Caco-2 (cell line): ENCODE results near the gene HOMER1. TPM values are rescaled to one million over a fixed set of nuclear protein-coding genes. Genes with fewer than 3 reads are reported as not detected.

ENCODE experiments used
- BruUV-seq: library from RNA; stranded (reverse); fragments of 400-500 nt; replicated peaks from 2 replicates; lab custom pipeline; 2021; lab: Mats Ljungman, UMichigan
- CTCF ChIA-PET: fragments of 300-600 bp; sonication (Branson Sonifier 250); formaldehyde crosslinking; loops from one replicate; lab custom pipeline; 2022; ENCODE audit warnings: antibody characterized with exemption; lab: Charles Lee
- POLR2A ChIA-PET: fragments of 300-600 bp; sonication (Branson Sonifier 250); formaldehyde crosslinking; loops from one replicate; lab custom pipeline; 2022; ENCODE audit warnings: antibody characterized with exemption; lab: Charles Lee
- DNase-seq, 2 experiments: peaks; one replicate each; pipeline versions ENCODE4 v3.0.0 to v3.0.0-alpha.2; 2020 to 2022
- H3K27me3 ChIP-seq: replicated peaks from 2 replicates; pipeline ENCODE4 v1.6.0; 2011; ENCODE audit warnings: low read length; ENCODE audit not compliant: control insufficient read depth, insufficient read depth
- H3K36me3 ChIP-seq: 2 replicates; pipeline ENCODE4 v1.5.1; 2011; ENCODE audit warnings: low read length; ENCODE audit not compliant: control insufficient read depth, insufficient read depth
- H3K4me1 ChIP-seq: fragments of 250-450 bp; sonication (Bioruptor Pico); 2 replicates; pipeline ENCODE4 v1.5.1; 2020; ENCODE audit warnings: mild to moderate bottlenecking
- H3K4me3 ChIP-seq: 2 replicates; pipeline ENCODE4 v1.5.1; 2011; ENCODE audit warnings: low read depth, mild to moderate bottlenecking, control low read depth, low read length
- H3K9me3 ChIP-seq: fragments of 250-450 bp; sonication (Bioruptor Pico); 2 replicates; pipeline ENCODE4 v1.5.1; 2020; ENCODE audit warnings: mild to moderate bottlenecking, moderate library complexity
- H3K27ac Mint-ChIP-seq: one replicate; pipeline ENCODE4 v1.8.0; 2022; ENCODE audit warnings: mixed read lengths; ENCODE audit not compliant: unreplicated experiment
- H3K27me3 Mint-ChIP-seq: one replicate; pipeline ENCODE4 v1.8.0; 2022; ENCODE audit warnings: mixed read lengths; ENCODE audit not compliant: insufficient read depth, unreplicated experiment
- H3K36me3 Mint-ChIP-seq: one replicate; pipeline ENCODE4 v1.8.0; 2022; ENCODE audit warnings: mild to moderate bottlenecking, mixed read lengths; ENCODE audit not compliant: insufficient read depth, unreplicated experiment
- H3K4me1 Mint-ChIP-seq: one replicate; pipeline ENCODE4 v1.8.0; 2022; ENCODE audit warnings: low read depth, mixed read lengths; ENCODE audit not compliant: unreplicated experiment
- H3K4me3 Mint-ChIP-seq: one replicate; pipeline ENCODE4 v1.8.0; 2022; ENCODE audit warnings: mild to moderate bottlenecking, moderate library complexity, mixed read lengths; ENCODE audit not compliant: unreplicated experiment
- H3K9me3 Mint-ChIP-seq: one replicate; pipeline ENCODE4 v1.8.0; 2022; ENCODE audit warnings: mixed read lengths; ENCODE audit not compliant: unreplicated experiment
- intact Hi-C: fragments of 100-400 bp; cut with micrococcal nuclease; formaldehyde crosslinking; loops from one replicate; pipeline ENCODE4 v1.10.0; 2022; ENCODE audit not compliant: unreplicated experiment
- total RNA-seq: library from RNA; stranded (reverse); gene quantifications from 2 replicates; pipeline ENCODE4 v1.2.3, GENCODE V29; 2022
- TF ChIP-seq, protein P1 (sequence below), 2 experiments: fragments of 200-600 bp in 1 of 2; IDR thresholded peaks; 1 replicate in 1 of 2; 2 replicates in 1 of 2; pipeline versions ENCODE4 v1.5.1 to v1.8.0; 2011 to 2022; ENCODE audit warnings: antibody characterized with exemption in 1 of 2, control low read depth in 1 of 2, inconsistent platforms in 1 of 2, low read depth in 1 of 2, low read length in 1 of 2, mild to moderate bottlenecking in 1 of 2, moderate library complexity in 1 of 2; ENCODE audit not compliant: insufficient read depth in 1 of 2, severe bottlenecking in 1 of 2, unreplicated experiment in 1 of 2

HOMER1 gene
- total RNA-seq, 1 experiment from 2014 or later, result 22.2 TPM

DNA sequence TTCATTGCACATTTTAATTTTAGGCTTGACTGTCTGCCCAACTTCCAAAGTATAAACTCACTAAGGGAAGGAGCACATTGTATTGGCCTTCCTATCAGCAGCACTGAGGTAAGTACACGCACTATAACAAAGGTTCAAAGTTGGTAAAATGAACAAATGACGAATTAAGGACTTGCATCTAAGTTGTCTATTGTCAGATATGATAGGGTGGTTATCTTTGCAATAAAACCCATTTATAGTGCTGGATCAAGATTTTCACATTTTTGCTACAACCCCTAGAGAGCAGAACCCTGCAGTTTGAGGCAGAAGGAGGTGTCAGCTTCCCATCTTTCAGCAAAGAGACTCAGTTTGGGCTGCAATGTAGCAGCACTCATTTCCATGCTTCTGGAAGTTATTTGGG is 5.1 kb downstream of the HOMER1 start:
- CTCF ChIA-PET, result no interaction called here
- no peak overlapping the region for H3K4me3 Mint-ChIP-seq

DNA sequence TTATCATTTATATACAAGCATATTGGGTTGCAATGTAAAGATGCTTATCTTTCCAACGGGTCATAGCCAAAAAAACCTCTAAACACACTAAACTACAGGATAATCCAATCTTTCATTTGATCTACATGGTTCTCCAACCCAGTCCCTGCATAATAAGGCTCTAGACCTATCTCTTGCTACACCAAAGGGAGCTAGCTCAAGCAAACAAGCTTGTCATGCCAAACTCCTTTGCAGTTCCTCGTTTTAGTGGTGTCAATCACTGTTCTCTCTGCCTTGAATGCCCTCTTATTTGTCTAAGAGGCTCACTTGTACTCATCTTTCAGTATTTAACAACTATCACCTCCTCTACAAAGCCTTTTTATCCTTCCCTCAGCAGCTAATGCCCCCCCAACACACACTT is 5.6 kb downstream of the HOMER1 start:
- Mint-ChIP-seq H3K36me3 (peaks cover 4% of the 10 kb centered on the region), H3K27ac (no peak overlapping the region), H3K4me1 (peaks cover 15% of the 10 kb centered on the region), H3K9me3 (no peaks in the 10 kb centered on the region), H3K4me3 (no peak overlapping the region), H3K27me3 (no peaks in the 10 kb centered on the region)
- Histone ChIP-seq H3K27me3 (no peaks in the 10 kb centered on the region), H3K36me3 (no peaks in the 10 kb centered on the region), H3K4me3 (no peak overlapping the region), H3K4me1 (peaks cover 13% of the 10 kb centered on the region), H3K9me3 (no peaks in the 10 kb centered on the region)
- intact Hi-C loops, result no loop called here
- TF ChIP-seq, protein P1, sequence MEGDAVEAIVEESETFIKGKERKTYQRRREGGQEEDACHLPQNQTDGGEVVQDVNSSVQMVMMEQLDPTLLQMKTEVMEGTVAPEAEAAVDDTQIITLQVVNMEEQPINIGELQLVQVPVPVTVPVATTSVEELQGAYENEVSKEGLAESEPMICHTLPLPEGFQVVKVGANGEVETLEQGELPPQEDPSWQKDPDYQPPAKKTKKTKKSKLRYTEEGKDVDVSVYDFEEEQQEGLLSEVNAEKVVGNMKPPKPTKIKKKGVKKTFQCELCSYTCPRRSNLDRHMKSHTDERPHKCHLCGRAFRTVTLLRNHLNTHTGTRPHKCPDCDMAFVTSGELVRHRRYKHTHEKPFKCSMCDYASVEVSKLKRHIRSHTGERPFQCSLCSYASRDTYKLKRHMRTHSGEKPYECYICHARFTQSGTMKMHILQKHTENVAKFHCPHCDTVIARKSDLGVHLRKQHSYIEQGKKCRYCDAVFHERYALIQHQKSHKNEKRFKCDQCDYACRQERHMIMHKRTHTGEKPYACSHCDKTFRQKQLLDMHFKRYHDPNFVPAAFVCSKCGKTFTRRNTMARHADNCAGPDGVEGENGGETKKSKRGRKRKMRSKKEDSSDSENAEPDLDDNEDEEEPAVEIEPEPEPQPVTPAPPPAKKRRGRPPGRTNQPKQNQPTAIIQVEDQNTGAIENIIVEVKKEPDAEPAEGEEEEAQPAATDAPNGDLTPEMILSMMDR (IDR thresholded peaks at IDR 0.05; ENCODE audit: insufficient read depth in 1 of 2, low read depth in 1 of 2, low read length in 1 of 2, severe bottlenecking in 1 of 2, unreplicated experiment in 1 of 2), result no peak
- BruUV-seq, result no TSS peak
- no peak for DNase-seq
- POLR2A ChIA-PET, result interaction anchor here (0.5 kb wide), 1 partner anchor 101 kb away, joined by 5 read pairs; no protein-coding TSS in a partner anchor
- CTCF ChIA-PET, result no interaction called here

More for the DNA sequence above, 5.1 kb downstream of the HOMER1 start:
- TF ChIP-seq, protein P1 (IDR thresholded peaks at IDR 0.05; ENCODE audit: insufficient read depth in 1 of 2, low read depth in 1 of 2, low read length in 1 of 2, severe bottlenecking in 1 of 2, unreplicated experiment in 1 of 2), result no peak
- intact Hi-C loops, result no loop called here
- no peaks in the 10 kb centered on the region for H3K27me3 Mint-ChIP-seq
- no peaks in the 10 kb centered on the region for H3K9me3 Mint-ChIP-seq
- no peaks in the 10 kb centered on the region for H3K9me3 ChIP-seq
- H3K27me3 ChIP-seq, result no peaks in the 10 kb centered on the region
- DNase-seq, result no peak
- H3K4me3 ChIP-seq, result no peak overlapping the region
- H3K27ac Mint-ChIP-seq, result no peak overlapping the region
- H3K36me3 Mint-ChIP-seq, result peaks cover 8% of the 10 kb centered on the region
- no peaks in the 10 kb centered on the region for H3K36me3 ChIP-seq
- POLR2A ChIA-PET, result interaction anchor here (0.5 kb wide), 1 partner anchor 101 kb away, joined by 5 read pairs; no protein-coding TSS in a partner anchor
- H3K4me1 Mint-ChIP-seq, result peaks cover 15% of the 10 kb centered on the region
- BruUV-seq, result no TSS peak
- peaks cover 13% of the 10 kb centered on the region for H3K4me1 ChIP-seq

DNA sequence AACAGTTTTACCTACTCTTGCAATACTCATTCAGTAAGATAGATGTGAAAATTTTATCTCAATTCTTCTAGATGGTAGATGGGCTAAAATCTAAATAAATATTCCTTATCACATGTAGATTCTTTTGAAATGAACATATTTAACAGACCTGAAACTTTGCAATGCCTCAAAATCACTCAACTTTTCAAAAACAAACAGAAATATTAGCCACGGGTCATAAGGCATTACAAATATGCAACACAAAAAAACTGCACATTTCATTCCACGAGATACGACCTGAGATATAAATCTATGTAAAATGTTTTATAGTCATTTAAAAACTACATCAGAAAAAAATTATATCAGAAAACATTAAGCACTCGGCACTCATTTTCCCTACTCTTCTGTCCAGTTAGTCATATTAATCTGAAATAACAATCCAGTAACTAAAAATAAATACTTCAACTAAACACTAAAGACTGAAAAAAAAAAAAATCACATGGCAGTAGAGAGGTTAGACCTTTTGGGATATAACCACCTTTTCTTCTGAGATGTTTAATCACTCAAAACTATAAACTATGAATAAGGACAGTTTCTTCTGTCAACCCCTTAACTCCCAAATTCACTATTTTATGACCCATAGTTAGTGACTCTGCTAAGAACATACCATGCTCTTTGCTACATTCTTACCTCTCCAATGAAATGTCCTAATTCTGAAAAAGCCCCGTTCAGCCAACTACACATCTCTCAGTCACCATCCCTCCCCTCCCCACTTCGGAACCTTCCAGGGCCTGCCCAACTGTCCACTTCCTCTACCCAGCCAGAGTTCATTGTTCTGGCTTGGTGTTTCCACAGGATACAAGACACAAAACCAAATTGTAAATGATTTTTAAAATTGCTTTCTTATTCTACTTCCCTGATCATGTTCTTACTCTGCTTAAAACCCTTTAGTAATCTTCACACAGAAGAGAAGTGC is 6.4 kb downstream of the HOMER1 start:
- no peaks in the 10 kb centered on the region for H3K36me3 ChIP-seq
- Mint-ChIP-seq H3K9me3 (no peaks in the 10 kb centered on the region), H3K27ac (no peak overlapping the region), H3K4me1 (peaks cover 15% of the 10 kb centered on the region), H3K4me3 (no peak overlapping the region), H3K27me3 (no peaks in the 10 kb centered on the region), H3K36me3 (no peaks in the 10 kb centered on the region)
- H3K9me3 ChIP-seq, result no peaks in the 10 kb centered on the region
- no peaks in the 10 kb centered on the region for H3K27me3 ChIP-seq
- POLR2A ChIA-PET, result no interaction called here
- CTCF ChIA-PET, result no interaction called here
- no peak overlapping the region for H3K4me3 ChIP-seq
- TF ChIP-seq, protein P1 (IDR thresholded peaks at IDR 0.05; ENCODE audit: insufficient read depth in 1 of 2, low read depth in 1 of 2, low read length in 1 of 2, severe bottlenecking in 1 of 2, unreplicated experiment in 1 of 2), result no peak
- DNase-seq, result no peak
- peaks cover 13% of the 10 kb centered on the region for H3K4me1 ChIP-seq
- BruUV-seq, result no TSS peak
- intact Hi-C loops, result no loop called here
